HG02884 (cell line): Measurements from ENCODE around the gene MUC6.
"Not testable (repeated sequence)": the region's sequence is repeated elsewhere in the genome, so short reads cannot be mapped to it uniquely, and the experiment has no call there.

Source experiments
- ATAC-seq: cut with Tn5 transposase; IDR thresholded peaks from one replicate; pipeline ENCODE4 v1.9.1; 2021; ENCODE audit warnings: mild to moderate bottlenecking, moderate library complexity; ENCODE audit not compliant: unreplicated experiment

Gene MUC6

DNA sequence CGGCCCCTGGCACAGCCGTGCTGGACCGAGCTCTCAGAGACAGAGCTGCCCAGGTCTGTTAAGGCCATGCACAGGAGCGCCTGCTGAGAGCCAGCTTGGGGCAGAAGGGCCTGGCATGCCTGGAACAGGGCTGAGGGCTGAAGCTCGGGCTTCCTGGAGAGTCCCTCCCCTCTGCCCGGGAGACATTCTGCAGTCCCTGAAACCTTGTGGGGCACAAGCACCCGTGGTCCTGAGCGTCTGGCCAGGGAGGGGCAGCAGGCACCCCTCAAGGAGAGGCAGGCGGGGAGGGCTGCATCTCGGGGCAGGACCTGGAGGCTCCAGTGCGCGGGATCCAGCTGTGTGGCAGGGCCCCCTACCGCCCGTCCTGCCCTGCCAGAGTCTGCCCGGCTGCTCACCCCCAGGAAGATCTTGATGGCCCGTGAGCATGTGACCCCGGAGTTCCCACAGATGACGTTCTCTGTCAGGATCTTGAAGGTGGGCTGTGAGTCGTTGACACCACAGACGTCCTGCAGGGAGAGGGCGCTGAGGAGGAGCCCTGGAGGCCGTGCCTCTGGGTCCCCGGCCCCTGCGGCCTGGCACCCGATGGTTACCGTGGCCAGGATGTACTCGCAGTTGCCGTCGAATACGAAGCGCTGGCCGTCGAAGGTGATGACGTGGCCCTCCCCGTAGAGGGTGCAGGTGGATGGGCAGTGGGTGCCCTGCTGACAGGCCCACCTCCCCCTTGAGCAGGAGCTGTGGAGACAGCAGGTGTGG lies 10.9 kb downstream of the MUC6 start:
- ATAC-seq: no peak

DNA sequence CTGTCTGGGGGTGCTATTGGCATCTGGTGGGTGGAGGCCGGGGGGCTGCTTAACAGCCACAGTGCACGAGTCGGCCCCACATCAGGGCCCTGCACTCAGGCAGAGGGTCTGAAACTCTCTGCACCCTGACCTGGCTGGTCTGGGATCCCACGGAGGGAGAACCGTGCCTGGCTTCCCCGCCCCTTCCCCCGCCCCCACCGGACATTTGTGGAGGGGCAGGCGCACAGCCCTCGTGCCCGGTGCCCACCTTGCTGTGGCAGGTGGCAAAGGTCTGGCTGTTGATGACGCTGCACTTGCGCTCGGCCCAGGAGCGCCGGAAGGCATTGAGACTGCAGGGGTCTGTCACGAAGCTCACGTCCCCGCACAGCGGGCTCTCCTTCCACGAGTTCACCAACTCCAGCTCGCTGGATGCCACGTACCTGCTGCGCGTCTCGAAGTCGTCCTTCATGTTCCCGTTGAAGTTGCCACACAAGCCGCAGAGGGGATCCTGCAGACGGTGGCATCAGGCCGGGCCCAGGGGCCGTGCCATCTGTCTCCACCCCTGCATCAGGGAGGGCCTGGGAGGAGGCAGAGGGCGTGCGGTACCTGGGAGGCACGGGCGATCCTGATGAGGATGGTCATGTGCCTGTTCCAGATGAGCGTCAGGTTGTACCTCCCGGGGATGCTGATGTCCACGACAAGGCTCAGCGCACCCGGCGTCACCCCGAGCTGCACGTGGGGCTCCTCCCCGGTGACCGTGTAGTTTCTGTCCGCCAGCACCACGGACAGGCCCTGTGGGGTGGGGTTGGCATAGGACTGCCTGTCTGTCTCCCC lies 11.7 kb downstream of the MUC6 start:
- no peak for ATAC-seq

DNA sequence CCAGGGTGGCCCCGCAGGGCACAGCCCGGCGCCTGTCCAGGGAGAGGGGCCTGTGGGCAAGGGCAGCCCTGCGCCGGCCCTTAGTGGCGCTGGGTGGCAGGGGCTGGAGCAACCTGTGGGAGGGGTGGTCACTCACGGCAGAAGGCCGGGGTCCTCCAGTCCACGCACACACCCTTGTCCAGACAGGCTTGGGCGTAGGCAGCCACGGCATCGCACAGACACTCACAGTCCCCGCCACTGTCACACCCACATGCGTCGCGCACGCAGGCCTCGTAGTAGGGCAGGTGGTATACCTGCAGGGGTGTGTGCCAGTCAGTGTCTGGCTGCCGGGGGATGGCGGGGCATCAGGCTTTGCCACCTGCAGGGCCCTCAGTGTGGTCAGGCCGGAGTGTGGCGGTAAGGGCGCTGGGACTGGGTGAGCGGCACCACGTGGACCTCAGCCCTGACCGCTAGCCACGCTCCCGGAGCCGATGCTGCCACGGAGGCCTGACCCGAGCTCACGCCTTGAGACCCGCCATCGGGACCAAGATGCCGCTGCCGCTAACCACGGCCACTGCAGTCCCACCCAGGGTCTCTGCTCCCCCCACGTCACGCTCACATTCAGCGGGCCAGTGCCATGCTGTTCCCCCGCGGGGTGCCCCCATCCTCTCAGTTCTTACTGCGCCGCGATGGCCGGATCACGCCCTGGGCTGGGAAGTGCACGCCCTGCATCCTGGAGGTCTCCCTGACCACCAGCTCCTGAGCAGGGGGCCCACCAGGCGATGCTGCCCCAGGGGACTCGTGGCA lies 12.5 kb downstream of the MUC6 start:
- no peak for ATAC-seq

DNA sequence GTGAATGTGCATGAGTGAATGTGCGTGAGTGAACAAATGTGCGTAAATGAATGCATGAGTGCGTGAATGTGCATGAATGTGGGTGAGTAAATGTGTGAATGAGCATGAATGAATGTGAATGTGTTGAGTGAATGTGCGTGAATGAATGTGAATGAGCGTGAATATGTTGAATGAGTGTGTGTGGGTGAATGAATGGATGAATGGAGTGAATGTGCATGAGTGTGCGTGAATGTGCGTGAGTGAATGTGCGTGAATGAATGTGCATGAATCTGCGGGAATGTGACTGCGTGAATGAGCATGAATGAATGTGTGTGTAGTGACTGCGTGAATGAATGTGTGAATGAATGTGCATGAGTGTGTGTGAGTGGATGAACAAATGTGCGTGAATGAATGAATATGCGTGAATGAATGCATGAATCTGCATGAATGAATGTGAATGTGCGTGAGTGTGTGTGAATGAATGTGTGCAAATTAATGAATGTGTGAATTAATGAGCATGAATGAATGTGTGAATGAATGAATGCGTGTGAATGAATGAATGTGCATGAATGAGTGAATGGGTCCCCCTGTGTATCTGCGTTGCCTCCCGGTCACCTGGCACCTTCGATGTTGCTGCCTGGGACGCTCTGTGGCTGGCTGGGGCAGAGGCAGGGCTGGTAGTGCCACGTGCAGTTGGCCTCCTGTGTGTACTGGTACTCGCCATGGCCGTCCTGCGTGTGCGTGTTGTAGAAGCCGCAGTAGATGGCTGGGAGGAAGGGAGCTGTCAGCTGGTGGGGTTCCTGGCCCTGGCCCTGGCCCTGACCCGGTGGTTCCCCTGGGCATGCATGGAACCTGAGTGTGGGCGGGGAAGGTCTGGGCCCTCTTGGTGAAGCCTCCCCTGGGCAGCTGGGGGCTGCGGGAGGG lies 13.4 kb downstream of the MUC6 start:
- no peak for ATAC-seq

DNA sequence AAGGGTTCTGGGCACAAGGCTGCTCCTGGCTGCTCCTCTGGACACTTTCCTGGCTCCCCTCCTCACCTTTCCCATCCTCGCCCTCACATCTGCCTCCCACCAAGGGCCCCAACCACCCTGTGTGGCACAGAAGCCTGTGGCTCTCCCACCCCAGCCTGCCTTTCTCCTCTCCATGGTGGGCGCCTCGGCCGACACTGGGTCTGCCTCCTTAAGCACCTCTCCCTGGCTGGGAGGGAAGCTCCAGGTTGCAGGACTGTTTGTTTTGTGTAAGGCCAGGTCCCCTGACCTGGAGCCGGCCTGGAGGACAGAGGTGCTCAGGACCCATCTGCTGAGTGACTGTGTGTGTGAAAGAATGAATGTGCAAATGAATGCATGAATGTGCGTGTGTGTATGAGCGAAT lies 14.1 kb downstream of the MUC6 start:
- ATAC-seq: no peak

DNA sequence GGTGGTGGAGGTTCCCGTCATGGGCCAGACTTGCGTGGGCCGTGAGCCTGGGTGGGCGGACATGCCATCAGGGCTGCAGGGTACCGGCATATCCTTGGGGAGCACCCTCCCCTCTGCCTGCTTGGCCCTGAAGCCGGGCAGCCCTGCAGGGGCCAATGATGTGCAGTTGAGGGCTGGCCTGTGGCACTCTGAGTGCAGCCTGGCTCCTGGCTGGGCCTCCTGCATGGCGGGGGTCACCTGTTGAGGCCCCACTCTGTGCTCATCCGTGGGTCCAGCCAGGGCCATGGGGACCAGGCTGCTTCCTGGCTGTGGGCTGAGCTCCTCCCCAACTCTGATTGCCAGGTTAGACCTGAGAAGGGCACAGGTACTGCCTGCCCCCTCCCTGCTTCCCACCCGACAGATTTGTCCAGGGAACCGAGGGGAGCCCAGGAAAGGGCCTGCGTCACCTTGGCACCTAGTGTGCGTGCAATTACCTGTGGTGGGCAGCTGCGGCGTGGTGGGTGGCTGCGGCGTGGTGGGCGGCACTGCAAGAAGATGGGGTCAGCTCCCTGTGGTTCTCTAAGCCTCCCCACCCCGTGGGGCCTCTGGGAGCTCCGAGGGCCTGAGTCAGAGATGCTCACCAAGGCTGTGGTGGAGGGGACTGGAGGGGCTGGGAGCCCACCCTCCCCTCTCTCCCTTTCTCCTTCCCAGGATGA lies 16.2 kb downstream of the MUC6 start:
- no peak for ATAC-seq

DNA sequence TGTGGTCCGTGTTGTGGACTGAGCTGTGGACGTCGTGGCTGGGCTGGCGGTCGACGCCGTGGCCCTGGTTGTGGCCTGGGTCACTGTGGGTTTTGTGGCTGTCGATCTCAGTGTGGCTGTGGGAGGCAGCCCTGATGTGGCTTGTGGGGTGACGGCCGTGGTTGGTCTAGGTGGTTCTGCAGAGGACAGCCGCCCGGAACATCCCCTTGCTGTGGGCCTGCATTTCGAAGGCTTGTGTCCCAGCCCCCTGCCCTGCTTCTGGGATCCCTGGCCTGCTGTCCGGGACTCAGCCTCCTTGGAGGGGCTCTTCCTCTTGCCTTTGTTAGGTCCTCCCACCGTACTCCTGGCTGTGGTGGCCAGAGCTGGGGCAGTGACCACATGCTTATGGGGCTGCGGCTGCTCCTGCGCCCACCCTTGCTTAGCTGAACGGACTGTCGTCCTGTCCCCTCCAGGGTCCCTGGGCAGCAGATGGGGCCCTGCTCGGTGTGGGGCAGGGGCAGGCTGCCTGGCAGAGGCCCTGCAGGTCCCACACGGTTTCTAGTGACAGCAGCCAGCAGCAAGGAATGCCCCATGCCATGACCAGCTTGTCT lies 17.1 kb downstream of the MUC6 start:
- no peak for ATAC-seq

DNA sequence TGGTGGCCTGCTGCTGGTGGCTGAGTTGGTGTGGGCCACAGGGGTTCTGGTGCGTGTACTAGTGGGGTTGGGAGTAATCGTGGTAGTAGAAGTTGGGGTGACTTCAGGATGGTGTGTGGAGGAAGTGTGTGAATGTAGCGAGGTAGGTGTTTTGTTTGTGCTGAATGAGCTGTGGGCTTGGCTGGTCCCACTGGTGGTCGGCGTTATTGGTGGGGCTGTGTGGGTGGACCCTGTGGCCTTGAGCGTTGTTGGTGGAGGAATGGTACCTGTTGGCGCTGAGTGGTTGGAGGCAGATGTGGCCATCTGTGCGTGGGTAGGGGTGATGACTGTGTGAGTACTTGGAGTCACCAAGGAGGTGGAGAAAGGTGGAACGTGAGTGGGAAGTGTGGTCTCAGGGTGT lies 18.4 kb downstream of the MUC6 start:
- no peak for ATAC-seq

DNA sequence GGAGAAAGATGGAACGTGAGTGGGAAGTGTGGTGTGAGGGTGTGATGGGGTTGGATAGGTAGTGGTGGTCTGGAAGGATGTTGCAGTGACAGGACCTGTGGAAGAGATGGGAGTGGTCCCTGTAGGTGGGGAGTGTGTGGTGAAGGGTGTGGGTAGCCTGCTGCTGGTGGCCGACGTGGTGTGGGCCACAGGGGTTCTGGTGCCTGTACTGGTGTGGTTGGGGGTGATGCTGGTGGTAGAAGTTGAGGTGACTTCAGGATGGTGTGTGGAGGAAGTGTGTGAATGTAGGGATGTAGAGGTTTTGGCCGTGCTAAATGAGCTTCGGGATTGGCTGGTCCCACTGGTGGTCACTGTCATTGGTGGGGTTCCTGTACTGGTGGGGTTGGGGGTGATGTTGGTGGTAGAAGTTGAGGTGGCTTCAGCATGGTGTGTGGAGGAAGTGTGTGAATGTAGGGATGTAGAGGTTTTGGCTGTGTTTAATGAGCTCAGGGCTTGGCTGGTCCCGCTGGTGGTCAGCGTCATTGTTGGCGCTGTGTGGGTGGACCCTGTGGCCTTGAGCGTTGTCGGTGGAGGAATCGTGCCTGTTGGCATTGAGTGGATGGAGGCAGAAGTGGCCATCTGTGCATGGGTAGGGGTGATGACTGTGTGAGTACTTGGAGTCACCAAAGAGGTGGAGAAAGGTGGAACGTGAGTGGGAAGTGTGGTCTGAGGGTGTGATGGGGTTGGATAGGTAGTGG lies 19.1 kb downstream of the MUC6 start:
- no peak for ATAC-seq

DNA sequence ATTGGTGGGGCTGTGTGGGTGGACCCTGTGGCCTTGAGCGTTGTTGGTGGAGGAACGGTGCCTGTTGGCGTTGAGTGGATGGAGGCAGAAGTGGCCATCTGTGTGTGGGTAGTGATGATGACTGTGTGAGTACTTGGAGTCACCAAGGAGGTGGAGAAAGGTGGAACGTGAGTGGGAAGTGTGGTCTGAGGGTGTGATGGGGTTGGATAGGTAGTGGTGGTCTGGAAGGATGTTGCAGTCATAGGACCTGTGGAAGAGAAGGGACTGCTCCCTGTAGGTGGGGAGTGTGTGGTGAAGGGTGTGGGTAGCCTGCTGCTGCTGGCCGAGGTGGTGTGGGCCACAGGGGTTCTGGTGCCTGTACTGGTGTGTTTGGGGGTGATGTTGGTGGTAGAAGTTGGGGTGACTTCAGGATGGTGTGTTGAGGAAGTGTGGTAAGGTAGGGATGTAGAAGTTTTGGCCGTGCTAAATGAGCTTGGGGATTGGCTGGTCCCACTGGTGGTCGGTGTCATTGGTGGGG lies 19.9 kb downstream of the MUC6 start:
- ATAC-seq: not testable (repeated sequence)

DNA sequence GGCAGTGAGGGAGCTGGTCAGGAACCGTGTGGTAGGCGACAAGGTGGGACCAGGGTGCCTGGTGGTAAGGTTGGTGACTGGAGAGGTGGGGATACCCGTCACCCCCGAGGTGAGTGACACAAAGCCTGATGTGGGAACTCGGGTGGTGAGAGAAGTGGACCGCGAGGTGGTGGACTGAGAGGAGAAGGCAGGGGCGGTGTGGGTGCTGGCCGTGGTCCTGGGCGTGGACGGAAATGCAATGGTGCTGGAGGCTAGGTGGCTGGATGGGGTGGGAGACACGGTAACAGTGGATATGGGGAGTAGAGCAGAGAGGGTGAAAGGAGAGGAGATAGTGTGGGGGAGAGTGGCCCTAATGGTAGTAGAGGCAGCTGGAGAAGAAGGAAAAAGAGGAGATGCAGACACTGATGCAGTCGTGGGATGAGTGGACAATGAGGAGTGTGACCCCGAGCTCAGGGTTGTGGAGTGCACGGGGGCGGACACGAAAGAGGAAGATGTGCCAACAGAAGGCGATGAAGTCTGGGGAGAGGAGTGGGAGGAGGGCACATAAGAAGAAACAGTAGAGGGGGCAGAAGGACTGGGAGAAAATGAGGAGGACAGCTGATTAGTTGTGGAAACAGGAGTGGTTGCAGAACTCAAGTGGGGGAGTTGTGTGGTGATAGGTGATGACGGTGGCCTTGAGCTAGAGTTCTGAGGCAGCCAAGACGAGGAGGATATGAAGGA lies 20.5 kb downstream of the MUC6 start:
- no peak for ATAC-seq

DNA sequence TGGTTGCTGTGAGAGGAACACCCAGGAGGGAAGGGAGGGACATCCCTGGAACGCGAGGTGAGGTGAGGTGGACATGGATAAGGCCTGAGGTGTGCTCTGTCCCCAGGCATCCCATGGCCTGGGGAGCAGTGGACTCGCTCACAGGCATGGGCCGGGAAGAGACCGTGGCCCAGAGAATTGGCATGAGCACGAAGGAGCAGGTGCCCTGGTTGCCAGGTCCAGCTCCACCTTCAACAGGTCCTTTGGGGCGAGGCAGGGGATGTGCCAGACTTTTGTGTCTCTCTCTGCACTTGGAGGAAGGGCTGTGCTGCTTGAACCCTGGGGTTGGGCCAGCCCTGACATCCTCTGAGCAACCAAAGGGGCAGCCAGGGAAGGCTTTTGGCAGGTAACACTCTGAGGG lies 21.5 kb downstream of the MUC6 start:
- ATAC-seq: no peak

DNA sequence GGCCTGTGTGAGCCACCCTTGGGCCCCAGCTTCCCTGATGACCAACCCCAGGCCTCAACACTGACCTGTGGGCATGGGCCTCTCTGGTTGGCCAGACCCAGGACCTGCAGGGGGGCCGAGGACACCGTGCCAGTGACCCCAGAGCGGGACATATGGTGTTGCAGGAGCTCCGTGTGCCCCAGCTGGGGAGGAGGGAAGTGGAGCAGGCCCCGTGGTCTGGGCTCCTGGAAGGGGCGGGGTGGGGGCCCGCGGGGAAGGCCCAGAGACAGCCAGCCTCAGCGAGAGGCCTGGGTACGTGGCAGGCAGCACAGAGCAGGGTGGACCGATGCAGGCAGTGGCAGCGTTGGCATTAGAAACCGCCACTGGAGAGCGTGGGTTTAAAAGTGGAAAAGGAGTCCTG lies 22.2 kb downstream of the MUC6 start:
- ATAC-seq: no peak

DNA sequence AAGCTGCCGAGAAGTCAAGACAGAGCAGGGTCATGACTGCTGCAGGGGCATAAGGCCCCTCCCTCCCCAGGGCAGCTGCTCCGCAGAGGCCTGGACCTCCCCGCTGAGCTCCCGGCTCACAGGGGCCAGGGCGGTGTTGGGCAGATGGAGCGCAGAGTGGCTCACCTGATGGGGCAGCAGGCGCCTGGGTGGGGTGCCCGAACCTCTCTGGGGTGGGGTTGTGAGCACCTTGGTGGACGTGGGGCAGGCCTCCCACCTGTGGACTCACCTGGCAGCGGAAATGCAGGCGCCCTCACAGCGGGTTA lies 22.9 kb downstream of the MUC6 start:
- ATAC-seq: no peak

DNA sequence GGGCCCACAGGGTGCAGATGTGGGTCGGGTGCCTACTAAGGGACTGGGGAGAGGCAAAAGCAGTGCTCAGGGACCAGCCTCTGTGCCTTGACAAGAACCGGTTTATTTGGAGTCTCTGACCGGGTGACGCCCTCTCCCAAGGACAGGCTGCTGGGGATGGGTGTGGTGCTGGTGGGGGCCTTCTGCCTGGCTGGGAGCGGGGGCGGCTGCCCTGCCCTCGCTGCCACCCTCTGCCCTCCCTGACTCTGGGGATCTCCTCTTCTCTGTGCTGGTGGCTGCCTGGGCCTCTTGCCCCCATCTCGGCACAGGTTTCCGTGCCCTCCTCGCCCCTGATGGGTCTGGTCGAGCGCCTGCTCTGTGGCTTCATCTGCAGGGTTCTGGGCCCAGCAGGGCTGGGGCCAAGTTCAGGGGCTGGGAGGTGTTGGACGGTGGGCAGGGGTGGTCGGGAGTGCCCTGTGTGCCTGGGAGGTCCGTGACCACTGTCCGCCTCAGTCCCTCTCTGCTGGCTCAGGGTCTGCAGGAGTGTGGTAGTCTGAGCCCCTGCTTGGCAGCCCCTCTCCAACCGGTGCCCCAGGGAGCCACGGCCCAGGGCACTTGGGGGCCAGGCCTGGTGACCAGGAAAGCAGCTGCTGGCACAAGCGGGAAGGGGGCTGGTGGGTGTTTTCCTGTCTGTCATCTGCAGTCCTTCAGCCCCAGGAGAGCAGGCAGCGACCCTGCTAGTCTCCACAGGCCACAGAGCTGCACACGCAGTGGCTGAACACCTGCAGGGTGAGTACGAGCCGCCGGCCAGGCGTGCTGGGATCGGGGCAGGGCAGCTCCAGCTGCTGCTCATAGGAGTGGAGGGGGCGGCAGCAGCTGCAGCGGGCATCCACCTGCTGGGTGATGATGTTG lies 23.5 kb downstream of the MUC6 start:
- ATAC-seq: no peak

DNA sequence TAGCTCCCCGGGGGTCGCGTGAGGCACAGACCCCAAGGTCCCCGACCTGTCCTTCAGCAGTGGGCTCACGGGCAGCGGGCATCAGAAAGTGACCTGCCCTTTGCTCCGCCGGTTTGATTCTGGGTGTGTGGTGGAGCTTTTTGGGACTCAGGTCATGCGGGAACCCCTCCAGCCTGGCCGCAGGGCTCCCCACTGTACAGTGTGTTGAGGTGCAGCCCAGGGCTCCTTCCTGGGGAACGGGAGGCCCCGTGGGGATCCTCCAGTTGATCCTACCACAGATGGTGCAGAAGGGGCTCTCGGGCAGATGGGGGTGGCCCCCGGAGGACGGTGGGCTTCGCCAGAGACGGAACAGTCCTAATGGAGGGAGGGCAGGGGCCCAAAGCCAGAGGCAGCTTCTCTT lies 24.2 kb downstream of the MUC6 start:
- no peak for ATAC-seq

DNA sequence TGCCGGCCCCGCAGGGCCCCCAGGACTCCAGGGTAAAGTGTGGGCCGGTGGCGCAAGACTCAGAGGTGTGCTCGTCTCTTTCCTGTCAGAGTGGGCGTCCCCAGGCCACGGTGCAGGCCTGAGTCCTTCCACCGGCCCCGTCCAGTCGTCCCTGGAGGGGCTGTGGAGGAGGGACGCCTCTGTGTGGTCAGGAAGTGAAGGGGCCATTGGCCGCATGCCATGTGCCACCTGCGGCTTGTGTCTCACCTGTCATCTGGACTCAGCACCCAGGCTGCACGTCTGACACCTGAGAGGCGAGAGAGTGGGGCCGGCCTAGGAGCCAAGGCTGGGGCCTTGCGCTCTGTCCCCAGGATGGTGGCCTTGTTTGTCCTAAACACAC lies 25.2 kb downstream of the MUC6 start:
- ATAC-seq: no peak
